Measurements from ENCODE around the gene GPR3.

GRCh38 chr1:27380224-27380623 is 12.2 kb upstream of the GPR3 start:
- no peak for TF ChIP-seq CTCF (IDR thresholded peaks at IDR 0.05; ENCODE audit: borderline replicate concordance, extremely low read depth, low read length, poor library complexity, severe bottlenecking)
- TF ChIP-seq EZH2 (IDR thresholded peaks at IDR 0.05; ENCODE audit: borderline replicate concordance, low read depth, low read length, severe bottlenecking): no peak
